GM13976 (cell line): ENCODE results near the gene SELP.
A peak's percentile ranks its signal among the peaks of the same experiment; 100 is the strongest.

ENCODE experiments used
- DNase-seq: peaks from one replicate; pipeline ENCODE4 v3.0.0; 2012; ENCODE audit warnings: low spot score
- in situ Hi-C: fragments of 300-500 bp; cut with MboI; formaldehyde crosslinking; loops from one replicate; pipeline ENCODE4 v1.12.0; 2022; ENCODE audit warnings: low sequenced_read_pairs, mixed read lengths, inconsistent platforms; ENCODE audit not compliant: unreplicated experiment
- TF ChIP-seq, protein P1 (sequence below): IDR thresholded peaks from 2 replicates; pipeline ENCODE4 v1.5.1; 2012; ENCODE audit warnings: borderline replicate concordance, mild to moderate bottlenecking; ENCODE audit not compliant: insufficient read depth; ENCODE audit errors: extremely low read depth, missing control alignments, control extremely low read depth

The SELP gene

DNA sequence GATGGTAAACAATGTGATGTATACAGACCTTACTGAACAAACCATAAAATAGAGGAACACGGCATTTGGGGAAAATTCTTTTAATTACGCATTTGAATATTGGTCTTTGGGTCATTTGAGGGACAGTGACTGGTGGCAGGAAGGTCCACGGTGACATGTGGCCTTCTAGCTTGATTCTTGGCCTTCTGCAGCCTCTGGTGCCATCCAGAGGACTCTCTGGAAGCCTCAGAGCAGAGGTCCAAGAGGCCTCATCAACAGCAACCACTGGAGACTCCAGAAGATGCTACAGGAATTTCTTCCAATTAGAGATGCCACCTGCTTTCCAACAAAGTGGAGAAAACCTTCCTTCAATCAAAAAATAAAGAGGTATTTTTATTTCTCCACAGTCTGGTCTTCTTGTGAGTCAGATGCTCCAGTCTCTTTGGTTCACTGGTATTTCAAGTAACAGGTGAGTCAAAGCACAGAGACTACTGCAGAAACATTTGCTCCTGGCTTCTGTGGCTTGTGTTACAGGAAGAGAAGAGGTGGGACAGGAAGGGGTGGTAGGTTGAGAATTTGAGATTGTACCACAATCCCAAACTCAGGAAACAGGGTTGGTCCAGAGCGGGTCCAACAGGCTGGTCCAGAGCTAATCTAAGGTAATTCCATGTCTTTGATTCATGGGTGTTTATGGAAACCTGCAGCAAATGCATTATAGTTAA, 41.0 kb downstream of the SELP start:
- in situ Hi-C loops, result no loop called here
- no peak for DNase-seq
- TF ChIP-seq, protein P1, sequence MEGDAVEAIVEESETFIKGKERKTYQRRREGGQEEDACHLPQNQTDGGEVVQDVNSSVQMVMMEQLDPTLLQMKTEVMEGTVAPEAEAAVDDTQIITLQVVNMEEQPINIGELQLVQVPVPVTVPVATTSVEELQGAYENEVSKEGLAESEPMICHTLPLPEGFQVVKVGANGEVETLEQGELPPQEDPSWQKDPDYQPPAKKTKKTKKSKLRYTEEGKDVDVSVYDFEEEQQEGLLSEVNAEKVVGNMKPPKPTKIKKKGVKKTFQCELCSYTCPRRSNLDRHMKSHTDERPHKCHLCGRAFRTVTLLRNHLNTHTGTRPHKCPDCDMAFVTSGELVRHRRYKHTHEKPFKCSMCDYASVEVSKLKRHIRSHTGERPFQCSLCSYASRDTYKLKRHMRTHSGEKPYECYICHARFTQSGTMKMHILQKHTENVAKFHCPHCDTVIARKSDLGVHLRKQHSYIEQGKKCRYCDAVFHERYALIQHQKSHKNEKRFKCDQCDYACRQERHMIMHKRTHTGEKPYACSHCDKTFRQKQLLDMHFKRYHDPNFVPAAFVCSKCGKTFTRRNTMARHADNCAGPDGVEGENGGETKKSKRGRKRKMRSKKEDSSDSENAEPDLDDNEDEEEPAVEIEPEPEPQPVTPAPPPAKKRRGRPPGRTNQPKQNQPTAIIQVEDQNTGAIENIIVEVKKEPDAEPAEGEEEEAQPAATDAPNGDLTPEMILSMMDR, result no peak

DNA sequence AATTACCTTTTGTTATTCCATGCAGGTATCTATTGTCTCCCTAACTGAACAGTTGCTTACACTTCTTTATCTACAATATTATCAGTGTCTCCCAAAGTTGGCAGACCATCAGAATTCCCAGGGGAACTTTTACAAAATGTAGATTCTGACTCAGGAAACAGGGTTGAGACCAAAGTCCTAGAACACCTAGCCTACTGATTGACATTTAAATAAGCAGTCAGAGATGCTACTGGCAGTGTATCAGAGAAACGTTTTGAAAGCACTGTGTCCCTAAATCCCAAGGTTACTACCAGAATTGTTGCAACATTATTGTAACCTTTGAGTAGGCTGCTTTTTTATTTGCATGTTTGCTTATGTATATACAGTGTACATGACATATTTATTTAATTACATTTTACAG, 41.8 kb downstream of the SELP start:
- no peak for DNase-seq
- in situ Hi-C loops, result no loop called here
- TF ChIP-seq, protein P1, result no peak

DNA sequence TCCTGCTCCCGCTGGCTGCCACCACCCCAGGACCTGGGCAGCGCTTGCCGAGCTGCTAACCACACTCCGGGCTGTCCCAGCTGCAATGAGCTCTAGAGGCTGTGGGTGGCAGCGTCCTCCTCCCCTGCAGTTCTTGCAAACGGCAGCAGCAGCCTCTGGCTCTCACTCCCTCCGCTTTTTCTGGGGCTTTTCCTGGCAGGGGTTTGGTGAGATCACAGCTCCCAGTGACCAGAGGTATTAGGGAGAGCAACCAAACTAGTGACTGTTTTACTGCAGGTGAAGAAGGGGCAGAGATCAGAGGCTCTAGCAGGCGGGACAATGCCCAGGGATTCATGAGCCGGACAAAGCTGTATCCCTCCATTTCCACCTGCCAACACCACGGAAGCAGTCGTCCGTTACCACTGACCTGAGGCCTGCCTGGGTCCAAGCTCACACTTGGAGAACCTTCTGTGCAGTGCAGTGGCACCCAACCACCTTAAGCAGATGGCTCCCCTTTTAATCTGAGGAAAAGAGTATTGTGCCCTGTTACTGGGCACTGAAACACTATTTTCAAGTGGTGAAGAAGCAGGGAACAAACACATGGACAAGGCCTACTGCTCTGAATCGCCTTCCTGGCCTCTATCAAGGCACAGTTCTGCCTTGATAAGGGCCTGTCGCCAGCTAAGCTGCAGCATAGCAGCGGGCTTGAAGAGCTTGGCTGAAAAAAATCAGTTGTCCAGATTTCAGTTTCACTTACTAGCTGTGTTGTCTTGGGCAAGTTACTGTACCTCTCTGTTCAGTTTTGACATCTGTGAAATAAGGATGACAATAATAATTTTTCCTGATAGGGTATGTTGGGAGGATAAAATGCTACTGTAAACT, 43.3 kb downstream of the SELP start, which contains the start of gene F5:
TSS of gene F5 (minus strand) at position 87 of the 861 bp plus-strand sequence. CDS start 95 bp downstream, outside the sequence.
- peak; percentile 64 for DNase-seq
- in situ Hi-C loops, result no loop called here
- TF ChIP-seq, protein P1, result peak; percentile 56

DNA sequence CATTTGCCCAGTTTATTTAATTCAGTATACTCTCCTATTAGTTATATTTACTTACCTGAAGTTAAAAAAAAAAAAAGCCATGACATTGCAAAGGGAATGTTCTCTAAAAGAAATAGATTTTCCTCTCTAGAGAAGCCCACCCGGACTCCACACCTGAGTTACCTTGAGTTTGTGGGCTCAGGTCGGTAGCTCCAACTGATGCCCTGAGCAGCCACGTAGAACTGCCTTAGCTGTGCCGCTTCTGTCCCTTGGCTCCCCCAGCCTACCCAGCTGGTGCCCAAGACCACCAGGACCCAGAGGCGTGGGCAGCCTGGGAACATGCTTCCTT, 43.9 kb downstream of the SELP start:
- in situ Hi-C loops, result no loop called here
- TF ChIP-seq, protein P1, result no peak
- no peak for DNase-seq

DNA sequence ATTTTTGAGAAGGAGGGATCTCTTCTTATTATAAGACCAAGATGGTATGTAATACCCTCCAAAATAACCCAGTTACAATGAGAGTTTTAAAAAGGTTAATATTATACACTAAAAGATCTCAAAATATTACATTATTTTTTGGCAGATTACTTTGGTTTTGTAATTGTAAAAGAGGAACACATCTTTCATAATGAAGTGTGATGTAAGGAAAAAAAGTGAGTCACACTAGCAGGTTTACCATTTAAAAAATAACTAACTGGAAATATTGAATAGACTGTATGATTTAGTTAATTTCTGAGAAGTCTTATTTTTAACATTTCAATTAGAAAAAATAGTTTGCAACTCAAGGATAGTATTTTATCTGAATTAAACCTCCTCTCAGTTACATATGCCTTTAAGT, 44.7 kb downstream of the SELP start:
- no peak for DNase-seq
- in situ Hi-C loops, result no loop called here

DNA sequence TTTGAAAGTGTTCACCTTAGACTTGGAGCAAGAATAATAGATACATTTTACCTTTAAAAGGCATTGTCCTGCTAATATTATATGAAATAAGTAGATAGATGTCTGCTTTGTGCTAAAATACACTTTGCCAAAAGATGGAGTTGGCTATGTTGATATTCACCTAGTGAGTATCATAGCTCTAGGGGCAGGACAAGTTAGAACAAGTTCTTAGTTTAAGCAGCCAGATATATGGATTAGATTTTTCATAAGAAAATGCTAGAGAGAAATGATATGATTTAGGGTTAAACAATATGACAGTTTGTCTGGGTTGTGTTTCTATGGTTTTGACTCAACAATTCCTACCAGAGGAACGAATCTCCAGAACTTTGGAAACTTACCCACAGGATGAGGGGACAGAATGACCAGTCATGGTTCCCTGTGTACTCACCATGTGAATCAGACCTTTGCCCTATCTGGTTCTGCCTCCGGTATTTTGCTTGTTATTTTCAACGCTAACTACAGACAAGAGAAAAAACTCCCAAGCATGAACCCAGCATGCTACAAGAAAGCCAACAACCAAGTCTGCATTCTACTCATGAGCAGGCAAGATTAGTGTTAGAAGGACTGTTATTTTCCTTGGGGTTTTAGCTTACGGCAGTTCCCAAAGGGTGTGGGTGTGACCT, 45.3 kb downstream of the SELP start:
- in situ Hi-C loops, result no loop called here
- DNase-seq, result no peak
- TF ChIP-seq, protein P1, result no peak

More for the DNA sequence above, 44.7 kb downstream of the SELP start:
- TF ChIP-seq, protein P1, result no peak
